ENCODE measurements around the gene NAV3. TPM values are rescaled to one million over a fixed set of nuclear protein-coding genes. Genes with fewer than 3 reads are reported as not detected.

NAV3 gene
- total RNA-seq, 1 donor from 2014 or later = 8.1 TPM

DNA sequence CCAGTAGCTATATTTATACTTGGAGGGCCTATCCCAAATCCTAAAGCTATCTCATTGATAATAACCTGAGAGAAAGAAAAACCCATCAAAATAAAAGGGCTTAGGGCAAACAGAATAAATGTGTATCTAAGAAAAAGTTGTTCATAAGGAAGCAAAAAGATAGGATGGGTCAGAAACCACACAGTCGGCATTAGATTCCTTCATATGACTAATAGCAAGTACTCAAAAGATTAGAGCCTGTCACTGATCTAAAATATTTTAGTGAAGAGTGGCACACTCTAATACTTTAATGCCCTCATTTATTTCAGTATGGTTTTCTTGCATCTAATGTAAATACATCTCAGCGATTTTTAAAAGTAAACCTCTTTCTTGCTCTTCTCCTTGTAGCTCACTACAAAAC is 17.1 kb upstream of the NAV3 start:
- H3K4me1 Mint-ChIP-seq (ENCODE audit: unreplicated experiment) = peaks cover 2% of the 10 kb centered on the region
- no peak overlapping the region for H3K4me3 Mint-ChIP-seq (ENCODE audit: unreplicated experiment)
- no peaks in the 10 kb centered on the region for H3K9me3 Mint-ChIP-seq (ENCODE audit: unreplicated experiment)
- H3K27ac Mint-ChIP-seq (ENCODE audit: unreplicated experiment) = no peak overlapping the region
- TF ChIP-seq, protein P1, sequence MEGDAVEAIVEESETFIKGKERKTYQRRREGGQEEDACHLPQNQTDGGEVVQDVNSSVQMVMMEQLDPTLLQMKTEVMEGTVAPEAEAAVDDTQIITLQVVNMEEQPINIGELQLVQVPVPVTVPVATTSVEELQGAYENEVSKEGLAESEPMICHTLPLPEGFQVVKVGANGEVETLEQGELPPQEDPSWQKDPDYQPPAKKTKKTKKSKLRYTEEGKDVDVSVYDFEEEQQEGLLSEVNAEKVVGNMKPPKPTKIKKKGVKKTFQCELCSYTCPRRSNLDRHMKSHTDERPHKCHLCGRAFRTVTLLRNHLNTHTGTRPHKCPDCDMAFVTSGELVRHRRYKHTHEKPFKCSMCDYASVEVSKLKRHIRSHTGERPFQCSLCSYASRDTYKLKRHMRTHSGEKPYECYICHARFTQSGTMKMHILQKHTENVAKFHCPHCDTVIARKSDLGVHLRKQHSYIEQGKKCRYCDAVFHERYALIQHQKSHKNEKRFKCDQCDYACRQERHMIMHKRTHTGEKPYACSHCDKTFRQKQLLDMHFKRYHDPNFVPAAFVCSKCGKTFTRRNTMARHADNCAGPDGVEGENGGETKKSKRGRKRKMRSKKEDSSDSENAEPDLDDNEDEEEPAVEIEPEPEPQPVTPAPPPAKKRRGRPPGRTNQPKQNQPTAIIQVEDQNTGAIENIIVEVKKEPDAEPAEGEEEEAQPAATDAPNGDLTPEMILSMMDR (IDR thresholded peaks at IDR 0.05) = no peak
- H3K36me3 Mint-ChIP-seq (ENCODE audit: unreplicated experiment) = no peaks in the 10 kb centered on the region
- H3K27me3 Mint-ChIP-seq (ENCODE audit: unreplicated experiment) = peaks cover 10% of the 10 kb centered on the region
- no peak for DNase-seq (ENCODE audit: extremely low spot score, unreplicated experiment)

DNA sequence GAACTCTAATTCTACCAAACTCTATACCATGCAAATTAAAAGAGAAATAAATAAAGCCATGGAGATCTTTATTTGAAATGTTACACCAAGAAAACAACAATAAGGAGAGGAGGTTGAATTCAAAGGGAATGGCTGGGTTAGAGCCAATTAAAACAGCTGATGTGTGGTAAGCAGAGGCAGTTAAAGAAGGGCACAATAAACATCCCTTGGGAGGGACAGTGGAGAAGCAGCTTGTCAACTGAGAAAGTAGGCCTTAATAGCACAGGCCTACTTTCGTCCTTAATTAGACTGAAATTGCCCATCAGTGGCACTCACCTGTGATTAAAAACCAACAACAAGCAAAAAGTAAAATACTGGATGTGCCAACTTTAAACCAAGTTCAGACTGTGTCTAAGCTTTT is 16.3 kb upstream of the NAV3 start:
- Mint-ChIP-seq H3K9me3 (ENCODE audit: unreplicated experiment) (no peaks in the 10 kb centered on the region), H3K27ac (ENCODE audit: unreplicated experiment) (no peak overlapping the region), H3K4me1 (ENCODE audit: unreplicated experiment) (peaks cover 2% of the 10 kb centered on the region), H3K4me3 (ENCODE audit: unreplicated experiment) (no peak overlapping the region), H3K36me3 (ENCODE audit: unreplicated experiment) (no peaks in the 10 kb centered on the region), H3K27me3 (ENCODE audit: unreplicated experiment) (peaks cover 12% of the 10 kb centered on the region)
- DNase-seq (ENCODE audit: extremely low spot score, unreplicated experiment) = no peak
- TF ChIP-seq, protein P1 (IDR thresholded peaks at IDR 0.05) = no peak

DNA sequence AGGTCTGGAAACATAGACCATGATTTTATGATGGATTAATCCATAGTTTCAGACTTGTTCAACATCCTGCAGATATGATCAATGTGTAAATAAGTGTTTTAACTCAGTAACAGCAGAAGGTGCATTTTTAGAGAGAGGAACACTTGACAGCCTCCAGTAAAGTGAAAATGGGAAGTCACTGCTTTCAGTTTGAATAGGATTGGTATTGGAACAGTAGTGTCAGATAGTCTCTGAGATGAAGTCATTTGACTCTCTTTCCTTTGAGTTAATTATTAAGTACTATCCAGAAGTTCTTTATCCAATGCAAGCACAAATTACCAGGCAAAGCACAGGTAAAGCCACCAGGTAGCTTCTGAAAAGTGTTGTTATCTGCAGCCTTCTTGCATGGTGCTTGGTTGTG is 14.5 kb upstream of the NAV3 start:
- DNase-seq (ENCODE audit: extremely low spot score, unreplicated experiment) = no peak
- Mint-ChIP-seq H3K4me3 (ENCODE audit: unreplicated experiment) (no peak overlapping the region), H3K27me3 (ENCODE audit: unreplicated experiment) (peaks cover 20% of the 10 kb centered on the region), H3K4me1 (ENCODE audit: unreplicated experiment) (peaks cover 2% of the 10 kb centered on the region), H3K9me3 (ENCODE audit: unreplicated experiment) (no peaks in the 10 kb centered on the region), H3K27ac (ENCODE audit: unreplicated experiment) (no peak overlapping the region), H3K36me3 (ENCODE audit: unreplicated experiment) (peaks cover 3% of the 10 kb centered on the region)
- TF ChIP-seq, protein P1 (IDR thresholded peaks at IDR 0.05) = no peak

- H3K4me1 Mint-ChIP-seq (ENCODE audit: unreplicated experiment) = peaks cover 2% of the 10 kb centered on the region
- peaks cover 20% of the 10 kb centered on the region for H3K27me3 Mint-ChIP-seq (ENCODE audit: unreplicated experiment)
- H3K36me3 Mint-ChIP-seq (ENCODE audit: unreplicated experiment) = peaks cover 3% of the 10 kb centered on the region
- DNase-seq (ENCODE audit: extremely low spot score, unreplicated experiment) = no peak
- H3K4me3 Mint-ChIP-seq (ENCODE audit: unreplicated experiment) = no peak overlapping the region
- H3K27ac Mint-ChIP-seq (ENCODE audit: unreplicated experiment) = no peak overlapping the region
- no peaks in the 10 kb centered on the region for H3K9me3 Mint-ChIP-seq (ENCODE audit: unreplicated experiment)
- TF ChIP-seq, protein P1 (IDR thresholded peaks at IDR 0.05) = no peak
Observed at GRCh38 chr12:77817276-77817675, 13.4 kb upstream of the NAV3 start.

DNA sequence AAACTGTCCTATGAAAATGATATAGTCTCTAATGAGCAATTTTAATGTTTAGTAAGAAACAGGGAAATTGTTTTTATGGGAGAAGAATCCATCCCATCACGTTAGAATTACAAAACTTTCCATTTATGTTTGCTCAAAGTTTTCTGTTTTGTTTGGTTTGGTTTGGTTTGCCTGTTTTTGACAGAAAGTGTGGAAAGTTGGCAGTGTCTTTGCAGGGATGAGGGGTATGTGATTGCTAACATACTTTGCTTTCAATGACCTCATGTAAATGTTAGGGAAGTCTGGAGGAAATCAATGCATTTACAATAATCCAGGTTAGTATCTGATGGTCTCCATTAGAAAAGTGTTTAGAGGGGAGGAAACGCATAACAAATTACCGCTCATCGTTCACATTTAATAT is 12.3 kb upstream of the NAV3 start:
- no peak for DNase-seq (ENCODE audit: extremely low spot score, unreplicated experiment)
- Mint-ChIP-seq H3K9me3 (ENCODE audit: unreplicated experiment) (no peaks in the 10 kb centered on the region), H3K4me1 (ENCODE audit: unreplicated experiment) (peaks cover 2% of the 10 kb centered on the region), H3K27me3 (ENCODE audit: unreplicated experiment) (peaks cover 20% of the 10 kb centered on the region), H3K36me3 (ENCODE audit: unreplicated experiment) (peaks cover 3% of the 10 kb centered on the region), H3K27ac (ENCODE audit: unreplicated experiment) (no peak overlapping the region), H3K4me3 (ENCODE audit: unreplicated experiment) (no peak overlapping the region)
- TF ChIP-seq, protein P1 (IDR thresholded peaks at IDR 0.05) = no peak
